Posterior cingulate gyrus (tissue), 11 donors: ENCODE results near the gene SERINC2.
A peak's percentile ranks its signal among the peaks of the same experiment; 100 is the strongest.
"Not testable (repeated sequence)": the region's sequence is repeated elsewhere in the genome, so short reads cannot be mapped to it uniquely, and the experiment has no call there.

Experiments
- DNase-seq, 10 donors: peaks; one replicate each; pipeline versions ENCODE4 v3.0.0 to v3.0.0-alpha.2; 2020 to 2021; ENCODE audit warnings: mixed read lengths in 3 of 10
- intact Hi-C: fragments of 100-400 bp; cut with DNase I; formaldehyde crosslinking; loops from one replicate; pipeline ENCODE4 v1.15.1; 2023

SERINC2 gene

GRCh38 chr1:31447210-31447609, 34.2 kb downstream of the SERINC2 start:
- DNase-seq = no peak
- intact Hi-C loops = no loop called here

- no peak for DNase-seq
- intact Hi-C loops = no loop called here
These were observed 40.5 kb downstream of the SERINC2 start for GRCh38 chr1:31453384-31454079.

DNA sequence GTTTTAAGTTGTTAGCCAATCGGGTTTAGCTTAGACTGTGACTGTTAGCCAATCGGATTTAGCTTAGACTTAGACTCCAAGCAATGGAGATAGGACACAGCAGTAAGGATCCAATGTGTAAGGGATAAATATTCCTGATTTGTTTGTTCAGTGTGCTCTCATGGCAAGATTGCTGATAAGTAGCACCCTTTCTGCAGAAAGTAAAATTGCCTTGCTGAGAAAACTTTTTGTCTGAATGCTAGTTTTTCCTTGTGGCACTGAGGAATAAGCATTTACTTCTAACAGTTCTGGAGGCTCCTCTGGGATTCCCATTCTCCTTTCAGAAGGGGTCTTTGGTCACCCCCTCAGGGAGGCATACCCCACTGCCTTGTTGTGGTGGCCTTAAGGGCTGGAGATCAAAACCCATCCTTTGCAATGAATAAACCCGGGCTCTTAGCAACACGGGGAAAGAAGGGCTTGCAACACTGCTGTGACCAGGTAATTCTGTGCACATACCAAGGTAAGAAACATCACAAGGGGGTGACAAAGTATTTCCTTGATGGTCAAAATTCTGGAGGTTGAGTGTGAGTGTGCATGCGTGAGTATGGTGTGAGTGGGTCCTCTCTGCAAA, 45.4 kb downstream of the SERINC2 start:
- intact Hi-C loops = no loop called here
- DNase-seq = no peak

- intact Hi-C loops = loop anchor here (2.0 kb wide), 1 partner anchor 89 kb away; no protein-coding TSS in a partner anchor
- DNase-seq = no peak
These were observed 47.0 kb downstream of the SERINC2 start for GRCh38 chr1:31460027-31460426.

DNA sequence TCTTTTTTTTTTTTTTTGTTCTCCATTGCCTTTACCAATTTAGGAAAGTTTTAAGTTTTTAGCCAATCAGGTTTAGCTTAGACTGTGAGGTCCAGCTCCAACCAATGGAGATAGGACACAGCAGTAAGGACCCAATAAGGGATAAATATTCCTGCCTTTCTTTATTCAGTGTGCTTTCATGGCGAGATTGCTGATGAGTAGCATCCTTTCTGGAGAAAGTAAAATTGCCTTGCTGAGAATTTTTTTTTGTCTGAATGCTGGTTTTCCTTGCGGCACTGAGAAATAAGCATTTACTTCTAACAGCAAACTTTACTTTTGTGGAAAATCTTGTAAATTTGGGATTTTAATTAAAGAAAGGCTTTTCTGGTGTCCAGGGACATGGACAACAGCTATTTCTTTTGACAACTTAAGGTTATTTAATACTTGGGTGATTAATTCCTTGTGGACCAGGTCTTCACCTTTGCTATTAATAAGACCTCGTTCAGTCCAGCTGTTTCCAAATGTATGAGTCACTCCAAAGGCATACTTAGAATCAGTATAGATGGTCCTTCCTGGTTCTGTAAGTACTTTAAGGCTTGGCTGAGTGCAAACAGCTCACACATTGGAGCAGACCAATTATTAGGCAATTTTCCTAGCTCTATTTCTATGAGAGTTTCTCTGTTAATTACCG, 54.1 kb downstream of the SERINC2 start:
- intact Hi-C loops = no loop called here
- no peak for DNase-seq

DNA sequence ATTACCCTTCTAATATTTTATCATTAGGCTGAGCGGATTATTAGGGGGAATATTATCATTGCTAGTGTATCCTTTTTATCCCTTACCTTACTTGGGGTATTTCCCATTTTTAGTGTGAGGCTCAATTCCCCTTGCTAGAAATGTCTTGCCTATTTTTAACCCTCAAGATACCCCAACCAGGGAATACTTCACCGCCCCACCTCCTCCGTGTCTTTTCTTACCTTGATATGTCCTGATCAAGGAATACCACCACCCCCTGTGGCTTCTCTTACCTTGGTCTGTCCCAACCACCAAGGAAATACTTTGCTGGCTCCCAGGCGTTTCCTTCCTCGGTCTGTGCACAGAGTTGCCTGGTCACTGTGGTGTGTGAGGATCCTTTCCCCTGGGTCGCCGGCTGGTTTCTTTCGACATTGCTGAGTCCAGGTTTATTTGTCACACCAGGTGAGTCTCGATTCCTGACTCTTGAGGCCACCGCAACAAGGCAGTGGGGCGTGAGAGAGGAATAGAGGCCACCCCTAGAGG, 57.8 kb downstream of the SERINC2 start:
- intact Hi-C loops = no loop called here
- DNase-seq = no peak

GRCh38 chr1:31471452-31472313, 58.7 kb downstream of the SERINC2 start:
- DNase-seq, intact Hi-C loops: not testable (repeated sequence)

- intact Hi-C loops, DNase-seq: not testable (repeated sequence)
These were observed 59.3 kb downstream of the SERINC2 start for GRCh38 chr1:31472314-31472651.

DNA sequence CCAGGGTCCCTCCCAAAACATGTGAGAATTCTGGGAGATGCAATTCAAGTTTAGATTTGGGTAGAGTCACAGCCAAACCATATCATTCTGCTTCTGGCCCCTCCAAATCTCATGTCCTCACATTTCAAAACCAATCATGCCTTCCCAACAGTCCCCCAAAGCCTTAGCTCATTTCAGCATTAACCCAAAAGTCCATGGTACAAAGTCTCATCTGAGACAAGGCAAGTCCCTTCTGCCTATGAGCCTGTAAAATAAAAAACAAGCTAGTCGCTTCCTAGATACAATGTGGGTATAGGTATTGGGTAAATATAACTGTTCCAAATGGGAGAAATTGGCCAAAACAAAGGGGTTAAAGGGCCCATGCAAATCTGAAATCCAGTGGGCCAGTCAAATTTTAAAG, 59.7 kb downstream of the SERINC2 start:
- intact Hi-C loops = not testable (repeated sequence)

DNA sequence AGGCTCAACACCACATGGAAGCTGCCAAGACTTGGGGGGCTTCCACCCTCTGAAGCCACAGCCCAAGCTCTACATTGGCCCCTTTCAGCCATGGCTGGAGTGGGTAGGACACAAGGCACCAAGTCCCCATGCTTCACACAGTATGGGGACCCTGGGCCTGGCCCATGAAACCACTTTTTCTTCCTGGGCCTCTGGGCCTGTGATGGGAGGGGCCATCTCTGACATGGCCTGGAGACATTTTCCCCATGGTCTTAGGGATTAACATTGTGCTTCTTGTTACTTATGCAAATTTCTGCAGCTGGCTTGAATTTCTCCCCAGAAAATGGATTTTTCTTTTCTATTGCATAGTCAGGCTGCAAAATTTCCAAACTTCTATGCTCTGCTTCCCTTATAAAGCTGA, 60.5 kb downstream of the SERINC2 start:
- intact Hi-C loops, DNase-seq: not testable (repeated sequence)

More for the DNA sequence above, 59.7 kb downstream of the SERINC2 start:
- not testable (repeated sequence) for DNase-seq

GRCh38 chr1:31474567-31474966, 61.6 kb downstream of the SERINC2 start:
- intact Hi-C loops, DNase-seq: not testable (repeated sequence)

- intact Hi-C loops = no loop called here
- no peak for DNase-seq
These were observed 64.2 kb downstream of the SERINC2 start for GRCh38 chr1:31476891-31477846.

DNA sequence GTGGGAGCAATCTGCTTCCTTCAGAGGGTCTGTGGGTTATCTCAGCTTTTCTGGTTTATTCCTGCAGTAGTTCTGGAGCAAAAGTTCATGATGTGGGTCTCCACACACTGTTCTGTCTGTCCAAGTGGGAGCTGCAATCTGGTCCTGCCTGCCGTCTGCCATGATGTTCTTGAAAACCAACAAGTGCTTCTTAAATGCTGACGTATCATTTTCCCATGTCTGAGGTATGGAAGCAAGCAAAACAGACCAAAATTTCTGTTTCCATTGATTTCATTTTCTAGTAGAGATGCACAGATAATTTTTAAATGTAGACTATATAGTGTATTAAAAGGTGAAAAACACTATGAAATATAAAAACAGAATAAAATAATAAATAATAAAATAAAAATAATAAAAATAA, 65.2 kb downstream of the SERINC2 start:
- intact Hi-C loops = no loop called here
- DNase-seq = no peak

DNA sequence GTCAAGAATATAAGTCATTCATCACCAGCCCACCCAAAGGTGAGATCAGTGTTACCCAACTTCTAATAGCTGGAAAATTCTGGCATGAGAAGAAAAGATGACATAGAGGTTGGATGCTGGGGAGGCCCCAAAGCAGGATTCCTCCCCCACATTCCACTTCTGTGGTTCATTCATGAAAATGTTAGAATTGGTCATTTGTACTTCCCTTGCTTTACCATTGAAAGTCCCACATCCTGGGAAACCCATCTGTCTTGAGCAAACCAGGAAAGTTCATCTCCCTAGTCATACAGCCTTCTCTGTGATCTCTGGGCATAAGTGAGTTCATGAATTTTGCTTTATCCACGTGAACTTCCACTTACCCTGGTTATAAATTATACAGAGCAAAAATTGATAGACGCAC, 66.8 kb downstream of the SERINC2 start:
- no peak for DNase-seq
- intact Hi-C loops = no loop called here

GRCh38 chr1:31480426-31480825, 67.4 kb downstream of the SERINC2 start:
- intact Hi-C loops, DNase-seq: not testable (repeated sequence)

GRCh38 chr1:31482482-31483011, 69.5 kb downstream of the SERINC2 start:
- intact Hi-C loops = no loop called here
- no peak for DNase-seq

GRCh38 chr1:31483012-31483946, 70.3 kb downstream of the SERINC2 start:
- intact Hi-C loops = no loop called here
- DNase-seq = peak in 2 of 10 donors; percentile 54 to 76
